Right forelimb (tissue), 1 donor: ENCODE measurements around the gene OR9I1.

Experiments used
- DNase-seq: peaks from one replicate; pipeline ENCODE4 v3.0.0-alpha.2; 2018

Gene OR9I1

DNA sequence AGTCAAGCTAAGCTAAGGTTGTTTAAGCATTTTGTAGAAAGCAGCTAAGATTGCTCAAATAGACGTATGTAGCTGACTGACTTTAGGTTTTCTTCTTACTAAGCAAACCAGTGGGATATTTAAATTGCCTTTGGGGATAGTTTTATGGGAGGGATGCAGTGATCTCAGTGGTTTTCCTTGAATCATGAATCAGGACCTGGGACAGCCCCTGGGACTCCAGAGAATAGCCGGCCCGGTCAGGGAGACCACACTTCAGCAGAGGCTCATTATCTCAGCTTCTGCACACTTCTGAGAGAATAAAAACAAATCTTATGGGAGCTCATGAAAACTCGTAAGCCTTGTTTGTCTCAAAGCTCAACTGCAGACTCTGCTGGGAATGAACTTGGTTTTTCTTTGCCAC is at the start of gene OR9I1:
Gene OR9I1 (minus strand): TSS at position 62 of the 400 bp plus-strand sequence. CDS start 6,086 bp downstream, outside the sequence.
- no peak for DNase-seq

GRCh38 chr11:58165504-58166106 is 40.3 kb upstream of the OR9I1 start:
- no peak for DNase-seq

GRCh38 chr11:58164990-58165389 is 39.7 kb upstream of the OR9I1 start:
- DNase-seq, result no peak

GRCh38 chr11:58164389-58164788 is 39.1 kb upstream of the OR9I1 start:
- DNase-seq, result no peak

GRCh38 chr11:58152781-58153180 is 27.5 kb upstream of the OR9I1 start:
- no peak for DNase-seq

DNA sequence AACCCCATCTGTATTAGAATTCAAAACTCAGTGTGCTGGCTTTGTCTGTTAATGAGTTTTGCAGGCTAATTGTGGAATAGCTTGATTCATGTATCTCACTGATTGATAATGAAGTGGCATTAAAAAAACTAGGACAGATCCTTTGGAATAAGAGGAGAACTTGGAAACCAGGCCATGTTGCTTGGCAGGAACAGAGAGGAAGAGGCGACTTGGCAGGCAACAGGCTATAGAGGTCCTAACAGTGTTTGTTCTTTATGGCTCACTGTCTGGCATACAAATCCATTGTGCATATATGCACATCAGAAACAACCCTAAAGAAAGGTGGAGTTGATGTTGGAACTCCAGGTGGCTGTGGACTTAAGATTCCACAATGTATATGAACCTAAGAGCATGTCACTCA is 17.4 kb upstream of the OR9I1 start:
- no peak for DNase-seq

GRCh38 chr11:58135171-58135570 is 9.8 kb upstream of the OR9I1 start:
- DNase-seq, result no peak

DNA sequence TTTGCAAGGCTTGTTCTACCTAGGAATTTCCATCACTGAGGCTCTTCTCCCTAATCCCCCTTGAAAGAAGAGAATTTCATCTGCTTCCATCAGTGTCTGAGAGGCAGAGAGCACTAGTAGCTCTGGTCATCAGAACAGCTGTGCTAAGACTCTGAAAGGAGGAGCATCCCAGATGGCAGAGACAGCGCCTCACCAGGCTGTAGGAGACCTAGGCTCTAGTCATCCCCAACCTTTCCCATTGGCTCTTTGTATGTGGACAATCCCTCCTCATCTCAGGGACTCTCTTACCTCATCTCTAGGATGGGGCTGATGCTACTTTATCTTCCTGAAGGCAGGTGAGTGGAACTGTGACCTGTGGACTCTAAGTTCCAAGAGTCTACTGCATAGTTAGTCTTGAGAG is 8.8 kb upstream of the OR9I1 start:
- no peak for DNase-seq

DNA sequence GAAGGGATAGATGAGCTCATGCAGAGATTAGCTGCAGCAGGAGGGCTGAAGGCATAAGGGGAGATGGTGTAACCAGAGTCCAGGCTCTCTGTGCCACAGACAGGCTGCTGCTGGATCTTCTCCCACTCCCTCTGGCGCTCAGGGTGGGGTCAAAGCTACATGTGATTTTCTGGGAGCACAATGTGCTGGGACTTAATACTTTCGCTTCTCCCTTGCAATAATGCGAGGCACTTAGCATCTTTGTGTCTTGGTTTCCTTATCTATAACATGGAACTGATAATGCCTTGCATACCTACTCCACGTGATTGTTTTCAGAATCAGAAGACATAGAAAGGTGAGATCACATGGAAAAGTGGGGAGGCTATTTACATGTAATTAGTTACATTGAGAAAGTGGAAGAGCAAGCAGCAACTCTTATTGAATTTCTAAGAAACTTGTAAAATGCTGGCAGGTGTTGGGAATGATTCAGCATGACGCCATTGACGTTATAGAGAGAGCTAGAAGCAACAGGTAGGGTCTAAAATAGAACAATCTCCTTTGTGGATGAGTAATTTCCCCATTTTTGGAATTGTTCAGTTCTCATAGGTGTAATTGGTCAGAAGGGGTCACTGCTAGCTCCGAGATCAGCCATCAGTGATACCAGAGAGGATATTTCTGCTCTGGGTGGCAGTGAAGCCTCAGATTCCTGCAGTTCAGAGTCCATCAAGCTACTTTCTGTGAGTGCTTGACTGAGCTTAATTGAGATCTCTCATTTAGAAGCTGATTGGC is 8.2 kb upstream of the OR9I1 start:
- DNase-seq, result no peak

GRCh38 chr11:58127350-58127749 is 2.0 kb upstream of the OR9I1 start:
- DNase-seq, result no peak

DNA sequence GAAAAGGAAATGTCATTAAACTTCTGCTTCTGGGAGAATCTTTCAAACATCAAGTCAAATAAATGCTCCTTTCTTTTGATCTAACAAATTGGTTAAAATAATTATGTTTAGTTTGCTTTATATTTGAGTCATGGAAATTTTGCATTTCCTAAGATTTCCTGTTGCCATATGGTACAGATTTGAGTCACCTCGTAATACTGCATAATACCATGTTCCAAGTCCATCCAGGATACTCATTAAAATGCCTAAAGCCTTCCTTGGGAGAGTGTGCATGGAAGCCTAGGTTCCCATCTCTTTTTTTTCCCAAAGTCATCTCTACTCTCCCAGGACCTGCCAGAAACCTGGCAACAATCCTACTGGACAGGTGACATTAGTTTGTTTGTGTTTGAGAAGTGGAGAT is 4.2 kb downstream of the OR9I1 start:
- no peak for DNase-seq

- no peak for DNase-seq
Observed at GRCh38 chr11:58097437-58097836, 27.9 kb downstream of the OR9I1 start.

- DNase-seq, result no peak
Observed at GRCh38 chr11:58086528-58086927, 38.8 kb downstream of the OR9I1 start.

GRCh38 chr11:58075781-58076180 is 49.5 kb downstream of the OR9I1 start:
- no peak for DNase-seq

GRCh38 chr11:58070585-58070984 is 54.7 kb downstream of the OR9I1 start:
- no peak for DNase-seq

DNA sequence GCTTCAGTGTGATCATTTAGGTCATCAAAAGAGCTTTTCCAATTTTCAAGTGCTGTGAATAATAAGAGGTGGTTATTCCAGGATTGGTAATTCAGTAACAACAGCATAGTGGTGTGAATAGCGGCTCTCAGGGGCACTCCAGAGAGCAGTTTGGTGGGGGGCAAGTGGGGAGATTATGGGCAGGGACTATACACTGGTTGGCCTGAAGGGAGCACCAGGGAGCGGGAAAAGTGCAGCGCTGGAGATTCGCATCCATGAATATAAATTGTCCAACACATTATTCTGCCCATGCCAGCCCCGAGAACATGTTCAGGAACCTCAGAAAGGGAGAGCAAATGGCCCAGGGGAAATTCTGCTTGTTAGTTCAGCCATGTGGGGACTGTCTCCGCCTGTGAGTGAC is 56.7 kb downstream of the OR9I1 start:
- DNase-seq, result no peak

DNA sequence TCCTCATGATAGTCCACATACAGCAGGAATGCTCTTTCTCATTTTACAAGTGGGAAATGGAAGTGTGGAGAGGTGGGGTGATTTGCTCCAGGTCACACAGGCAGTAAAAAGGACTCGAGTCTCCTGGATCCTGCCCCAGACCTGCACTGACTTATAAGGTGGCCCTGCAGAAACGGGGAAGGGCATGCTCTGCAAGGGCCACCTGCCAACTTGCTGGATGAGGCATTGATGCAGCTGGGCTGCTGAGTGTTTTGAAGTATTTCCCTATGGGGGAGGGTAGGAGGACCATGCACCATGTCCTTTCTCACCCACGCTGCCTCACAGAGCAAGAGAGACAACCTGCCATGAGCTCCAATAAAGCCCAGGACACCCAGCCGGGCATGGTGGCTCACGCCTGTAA is 57.6 kb downstream of the OR9I1 start:
- DNase-seq, result no peak
